HepG2 (cell line): ENCODE data around the gene SEPHS2. TPM values are rescaled to one million over a fixed set of nuclear protein-coding genes. Genes with fewer than 3 reads are reported as not detected.

ENCODE experiments used
- CC2D1A ChIP-seq: sonication (generic); formaldehyde crosslinking; IDR thresholded peaks from 2 replicates; pipeline ENCODE4 v1.8.1; 2023; ENCODE audit warnings: mild to moderate bottlenecking, missing genetic modification reagents
- E2F1 ChIP-seq: sonication (generic); formaldehyde crosslinking; IDR thresholded peaks from 2 replicates; pipeline ENCODE4 v1.5.0; 2020; ENCODE audit warnings: missing genetic modification reagents
- ETS1 ChIP-seq: sonication (generic); formaldehyde crosslinking; IDR thresholded peaks from 2 replicates; pipeline ENCODE4 v1.4.0; 2020; ENCODE audit warnings: missing genetic modification reagents
- ETV5 ChIP-seq: IDR thresholded peaks from 2 replicates; pipeline ENCODE4 v1.6.1; 2018; ENCODE audit warnings: missing biosample characterization, missing genetic modification reagents, inconsistent platforms, borderline replicate concordance
- GZF1 ChIP-seq: sonication (generic); formaldehyde crosslinking; IDR thresholded peaks from 2 replicates; pipeline ENCODE4 v1.5.1; 2020; ENCODE audit warnings: mild to moderate bottlenecking, missing genetic modification reagents
- ISL2 ChIP-seq: sonication (generic); formaldehyde crosslinking; IDR thresholded peaks from 2 replicates; pipeline ENCODE4 v1.5.0; 2020; ENCODE audit warnings: missing genetic modification reagents
- MIER2 ChIP-seq: IDR thresholded peaks from 2 replicates; pipeline ENCODE4 v1.6.1; 2016; ENCODE audit warnings: missing biosample characterization, missing genetic modification reagents
- MIER3 ChIP-seq: IDR thresholded peaks from 2 replicates; pipeline ENCODE4 v1.6.1; 2016; ENCODE audit warnings: missing compliant biosample characterization, borderline replicate concordance
- MLX ChIP-seq: IDR thresholded peaks from 2 replicates; pipeline ENCODE4 v1.6.1; 2016
- MLXIP ChIP-seq: sonication (generic); formaldehyde crosslinking; IDR thresholded peaks from 2 replicates; pipeline ENCODE4 v1.9.0; 2021; ENCODE audit warnings: missing genetic modification reagents, borderline replicate concordance
- PHF20 ChIP-seq: sonication (generic); formaldehyde crosslinking; IDR thresholded peaks from 2 replicates; pipeline ENCODE4 v1.5.0; 2020; ENCODE audit warnings: mild to moderate bottlenecking, missing genetic modification reagents
- SALL1 ChIP-seq: sonication (generic); formaldehyde crosslinking; IDR thresholded peaks from 2 replicates; pipeline ENCODE4 v1.8.0; 2022; ENCODE audit warnings: mild to moderate bottlenecking, missing genetic modification reagents
- SIX4 ChIP-seq: sonication (generic); formaldehyde crosslinking; IDR thresholded peaks from 2 replicates; pipeline ENCODE4 v1.4.0; 2020; ENCODE audit warnings: missing genetic modification reagents
- SNAPC2 ChIP-seq: sonication (generic); formaldehyde crosslinking; IDR thresholded peaks from 2 replicates; pipeline ENCODE4 v1.8.1; 2022; ENCODE audit warnings: mild to moderate bottlenecking, missing genetic modification reagents
- SYNCRIP ChIP-seq: fragments of 200-400 bp; formaldehyde crosslinking; IDR thresholded peaks from 2 replicates; pipeline ENCODE4 v1.6.1; 2018; ENCODE audit warnings: mild to moderate bottlenecking, low read depth, low read length; ENCODE audit not compliant: insufficient read depth
- ZNF160 ChIP-seq: sonication (generic); formaldehyde crosslinking; IDR thresholded peaks from 2 replicates; pipeline ENCODE4 v1.8.0; 2022; ENCODE audit warnings: mild to moderate bottlenecking, inconsistent platforms, missing genetic modification reagents
- ZNF337 ChIP-seq: sonication (generic); formaldehyde crosslinking; IDR thresholded peaks from 2 replicates; pipeline ENCODE4 v1.5.1; 2020; ENCODE audit warnings: missing genetic modification reagents, low read depth, mild to moderate bottlenecking, borderline replicate concordance
- ZNF34 ChIP-seq: sonication (generic); formaldehyde crosslinking; IDR thresholded peaks from 2 replicates; pipeline ENCODE4 v1.4.0; 2020; ENCODE audit warnings: mild to moderate bottlenecking, missing genetic modification reagents, borderline replicate concordance
- ZNF44 ChIP-seq: sonication (generic); formaldehyde crosslinking; IDR thresholded peaks from 2 replicates; pipeline ENCODE4 v1.5.1; 2020; ENCODE audit warnings: mild to moderate bottlenecking, missing genetic modification reagents
- ZNF510 ChIP-seq: sonication (generic); formaldehyde crosslinking; IDR thresholded peaks from 2 replicates; pipeline ENCODE4 v1.4.0; 2020; ENCODE audit warnings: low read depth, mild to moderate bottlenecking, missing genetic modification reagents
- ZNF570 ChIP-seq: sonication (generic); formaldehyde crosslinking; IDR thresholded peaks from 2 replicates; pipeline ENCODE4 v1.4.0; 2020; ENCODE audit warnings: mild to moderate bottlenecking, missing genetic modification reagents, borderline replicate concordance
- ZNF713 ChIP-seq: sonication (generic); formaldehyde crosslinking; IDR thresholded peaks from 2 replicates; pipeline ENCODE4 v1.4.0; 2020; ENCODE audit warnings: mild to moderate bottlenecking, missing genetic modification reagents
- ZNF747 ChIP-seq: sonication (generic); formaldehyde crosslinking; IDR thresholded peaks from 2 replicates; pipeline ENCODE4 v1.8.1; 2023; ENCODE audit warnings: missing genetic modification reagents, mild to moderate bottlenecking, borderline replicate concordance
- ZSCAN12 ChIP-seq: sonication (generic); formaldehyde crosslinking; IDR thresholded peaks from 2 replicates; pipeline ENCODE4 v1.9.0; 2021; ENCODE audit warnings: mild to moderate bottlenecking, missing genetic modification reagents
- polyA plus RNA-seq, 8 experiments: library from polyadenylated mRNA; depleted of rRNA in 3 of 8; stranded (reverse) in 7 of 8; unstranded in 1 of 8; fragments of >200 nt; fragmentation: Illumina TruSeq in 4 of 8; extraction: Trizol in 4 of 8; gene quantifications; 2 replicates each; pipeline versions ENCODE4 v1.2.1 to v1.2.3, GENCODE V29; 2011 to 2016; ENCODE audit warnings: low read depth in 4 of 8, missing spikeins in 1 of 8, mixed read lengths in 1 of 8; ENCODE audit not compliant: insufficient read depth in 1 of 8
- total RNA-seq, 5 experiments: library from RNA; depleted of rRNA; stranded (reverse); fragments of >200 nt; fragmentation: Illumina TruSeq; extraction: Trizol; gene quantifications; 2 replicates each; pipeline ENCODE4 v1.2.3, GENCODE V29; 2016; ENCODE audit warnings: low read depth in 1 of 5

SEPHS2 gene
- total and polyA plus RNA-seq, 2 of the 13 experiments (the other 11 are each of a cell fraction or from before 2014, with no cell fraction given), result 20.7 to 127 TPM

GRCh38 chr16:30395155-30395991, 50.3 kb downstream of the SEPHS2 start, which contains the start of gene ZNF48 (continued):
- TF ChIP-seq ETS1 (CRISPR knock-in tag) (no peak; the same call in 1 of the 2 replicates), MLX (peak; percentile 62), ZNF510 (no peak), MLXIP (peak; percentile 53; the same call in 1 of the 2 replicates), E2F1 (0 out of 2 replicates have a peak, but pooled peaks have one; percentile 52), SYNCRIP (no peak), SALL1 (peak; percentile 69), ZNF160 (CRISPR knock-in tag) (peak; percentile 50; the same call in 1 of the 2 replicates), PHF20 (peak; percentile 91), ZSCAN12 (CRISPR knock-in tag) (no peak), SIX4 (CRISPR knock-in tag) (no peak), CC2D1A (no peak), ZNF34 (CRISPR knock-in tag) (peak; percentile 88; the same call in 1 of the 2 replicates), SNAPC2 (CRISPR knock-in tag) (0 out of 2 replicates have a peak, but pooled peaks have one; percentile 33), ETV5 (peak; percentile 83), ISL2 (CRISPR knock-in tag) (peak; percentile 52), ZNF713 (CRISPR knock-in tag) (no peak), ZNF337 (no peak), ZNF44 (peak; percentile 47; the same call in 1 of the 2 replicates), GZF1 (CRISPR knock-in tag) (no peak), MIER2 (peak; percentile 66; the same call in 1 of the 2 replicates), MIER3 (CRISPR knock-in tag) (peak; percentile 30; the same call in 1 of the 2 replicates), ZNF570 (CRISPR knock-in tag) (no peak), ZNF747 (CRISPR knock-in tag) (peak; percentile 0; the same call in 1 of the 2 replicates)
